WTC11 (cell line): ENCODE data around the gene GMPR. TPM values are rescaled to one million over a fixed set of nuclear protein-coding genes. Genes with fewer than 3 reads are reported as not detected.

Source experiments
- ATAC-seq: fragments of 200-7000 bp; cut with Tn5 transposase; 2 replicates; pipeline ENCODE4 v1.10.0; 2021; ENCODE audit warnings: mild to moderate bottlenecking, moderate library complexity
- CTCF ChIA-PET: fragments of 300-600 bp; sonication (Branson Sonifier 250); formaldehyde crosslinking; loops from one replicate; lab custom pipeline; 2021; ENCODE audit warnings: antibody characterized with exemption; lab: Charles Lee
- POLR2A ChIA-PET: fragments of 350-600 bp; sonication (Branson Sonifier 250); formaldehyde crosslinking; loops from one replicate; lab custom pipeline; 2021; ENCODE audit warnings: antibody characterized with exemption; lab: Charles Lee
- DNase-seq: peaks from one replicate; pipeline ENCODE4 v3.0.0; 2021; ENCODE audit warnings: low spot score
- H3K27ac Mint-ChIP-seq: 2 replicates; pipeline ENCODE4 v1.8.0; 2021; ENCODE audit warnings: mixed read lengths
- H3K27me3 Mint-ChIP-seq: 2 replicates; pipeline ENCODE4 v1.8.0; 2021; ENCODE audit warnings: low read depth, mild to moderate bottlenecking, moderate library complexity, mixed read lengths
- H3K36me3 Mint-ChIP-seq: 2 replicates; pipeline ENCODE4 v1.8.0; 2021; ENCODE audit warnings: mixed read lengths
- H3K4me1 Mint-ChIP-seq: 2 replicates; pipeline ENCODE4 v1.8.0; 2022; ENCODE audit warnings: mixed read lengths
- H3K4me3 Mint-ChIP-seq: 2 replicates; pipeline ENCODE4 v1.8.0; 2021; ENCODE audit warnings: mild to moderate bottlenecking, moderate library complexity, mixed read lengths
- H3K9me3 Mint-ChIP-seq: 2 replicates; pipeline ENCODE4 v1.8.0; 2021; ENCODE audit warnings: mixed read lengths
- ATF3 ChIP-seq: sonication (generic); formaldehyde crosslinking; conservative IDR thresholded peaks from 2 replicates; pipeline ENCODE4 v1.8.1; 2022; ENCODE audit warnings: mild to moderate bottlenecking, missing genetic modification reagents
- ATF6 ChIP-seq: sonication (generic); formaldehyde crosslinking; IDR thresholded peaks from 2 replicates; pipeline ENCODE4 v1.8.1; 2023; ENCODE audit warnings: mild to moderate bottlenecking, missing genetic modification reagents
- FOXJ3 ChIP-seq: sonication (generic); formaldehyde crosslinking; IDR thresholded peaks from 2 replicates; pipeline ENCODE4 v1.9.0; 2021; ENCODE audit warnings: missing genetic modification reagents, mild to moderate bottlenecking, borderline replicate concordance
- HMGXB4 ChIP-seq: sonication (generic); formaldehyde crosslinking; IDR thresholded peaks from 2 replicates; pipeline ENCODE4 v1.8.1; 2023; ENCODE audit warnings: mild to moderate bottlenecking, moderate library complexity, missing genetic modification reagents
- NR2C2 ChIP-seq: sonication (generic); formaldehyde crosslinking; IDR thresholded peaks from 2 replicates; pipeline ENCODE4 v1.8.0; 2022; ENCODE audit warnings: mild to moderate bottlenecking, missing genetic modification reagents
- SMAD3 ChIP-seq: sonication (generic); formaldehyde crosslinking; IDR thresholded peaks from 2 replicates; pipeline ENCODE4 v1.8.0; 2022; ENCODE audit warnings: missing genetic modification reagents, mild to moderate bottlenecking, borderline replicate concordance
- SOX15 ChIP-seq: fragments of 250-450 bp; sonication (Bioruptor Pico); IDR thresholded peaks from 2 replicates; pipeline ENCODE4 v1.9.0; 2021; ENCODE audit warnings: mild to moderate bottlenecking
- TEAD4 ChIP-seq: sonication (generic); formaldehyde crosslinking; IDR thresholded peaks from 2 replicates; pipeline ENCODE4 v1.8.0; 2022; ENCODE audit warnings: mild to moderate bottlenecking, missing genetic modification reagents
- TP53 ChIP-seq: sonication (generic); formaldehyde crosslinking; IDR thresholded peaks from 2 replicates; pipeline ENCODE4 v1.8.1; 2023; ENCODE audit warnings: mild to moderate bottlenecking, missing genetic modification reagents
- ZNF396 ChIP-seq: fragments of 250-450 bp; sonication (Bioruptor Pico); IDR thresholded peaks from 2 replicates; pipeline ENCODE4 v1.8.0; 2021; ENCODE audit warnings: mild to moderate bottlenecking, moderate library complexity, borderline replicate concordance
- ZNF416 ChIP-seq: fragments of 250-450 bp; sonication (Bioruptor Pico); IDR thresholded peaks from 2 replicates; pipeline ENCODE4 v1.9.0; 2021; ENCODE audit warnings: mild to moderate bottlenecking, inconsistent platforms
- ZNF423 ChIP-seq: fragments of 250-450 bp; sonication (Bioruptor Pico); IDR thresholded peaks from 2 replicates; pipeline ENCODE4 v2.1.2; 2022; ENCODE audit warnings: mild to moderate bottlenecking, moderate library complexity
- ZNF532 ChIP-seq: fragments of 250-450 bp; sonication (Bioruptor Pico); IDR thresholded peaks from 2 replicates; pipeline ENCODE4 v1.9.0; 2021; ENCODE audit warnings: mild to moderate bottlenecking, borderline replicate concordance
- total RNA-seq: library from RNA; stranded (reverse); gene quantifications from 3 replicates; pipeline ENCODE4 v1.2.3, GENCODE V29; 2021
- TF ChIP-seq, protein P1 (sequence below): sonication (generic); formaldehyde crosslinking; IDR thresholded peaks from 2 replicates; pipeline ENCODE4 v1.8.1; 2022; ENCODE audit warnings: mild to moderate bottlenecking, missing genetic modification reagents, moderate library complexity, borderline replicate concordance
- TF ChIP-seq, protein P2 (sequence below): sonication (generic); formaldehyde crosslinking; IDR thresholded peaks from 2 replicates; pipeline ENCODE4 v1.8.0; 2022; ENCODE audit warnings: mild to moderate bottlenecking, missing genetic modification reagents
- TF ChIP-seq, protein P3 (sequence below): sonication (generic); formaldehyde crosslinking; IDR thresholded peaks from 2 replicates; pipeline ENCODE4 v1.8.0; 2022; ENCODE audit warnings: mild to moderate bottlenecking, missing genetic modification reagents
- TF ChIP-seq, protein P4 (sequence below): sonication (generic); formaldehyde crosslinking; IDR thresholded peaks from 2 replicates; pipeline ENCODE4 v1.8.1; 2023; ENCODE audit warnings: mild to moderate bottlenecking, missing genetic modification reagents, moderate library complexity
- TF ChIP-seq, protein P5 (sequence below): sonication (generic); formaldehyde crosslinking; IDR thresholded peaks from 2 replicates; pipeline ENCODE4 v1.8.1; 2022; ENCODE audit warnings: low read depth, mild to moderate bottlenecking, moderate library complexity, missing genetic modification reagents, borderline replicate concordance

The GMPR gene
- total RNA-seq, 1 experiment from 2014 or later: 2.4 TPM

DNA sequence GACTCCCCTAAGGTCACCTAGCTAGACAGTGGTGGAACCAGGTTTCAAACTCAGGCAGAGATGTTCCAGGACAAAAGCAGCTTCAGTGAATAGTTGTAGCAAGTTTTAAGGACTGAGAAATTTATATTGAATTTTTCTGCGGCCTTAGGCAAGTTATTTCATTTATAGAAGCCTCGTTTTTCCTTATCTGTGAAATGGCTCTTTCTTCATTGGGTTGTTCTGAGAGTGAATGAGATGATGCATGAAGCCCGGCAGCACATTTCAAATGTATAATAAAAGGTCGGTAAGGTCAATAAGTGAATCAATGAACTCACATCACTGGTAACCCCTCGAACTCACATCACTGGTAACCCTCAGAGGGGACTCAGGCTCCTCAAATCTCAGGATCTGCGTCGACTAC lies 1.1 kb upstream of the GMPR start:
- ATAC-seq: no peak
- peaks cover 9% of the 10 kb centered on the region; the same call in 1 of the 2 replicates for H3K4me1 Mint-ChIP-seq
- CTCF ChIA-PET: interaction anchor here (0.9 to 6.1 kb wide), 2 partner anchors 40 to 49 kb away, joined by 3 to 27 read pairs; no protein-coding TSS in a partner anchor
- peak overlapping the region; percentile 65 for H3K4me3 Mint-ChIP-seq
- TF ChIP-seq NR2C2 (CRISPR knock-in tag) (no peak), ATF3 (CRISPR knock-in tag) (no peak), TP53 (no peak), ATF6 (no peak), TEAD4 (CRISPR knock-in tag) (no peak), HMGXB4 (CRISPR knock-in tag) (no peak), ZNF423 (no peak), ZNF396 (CRISPR knock-in tag) (no peak), ZNF532 (no peak), FOXJ3 (CRISPR knock-in tag) (no peak), SMAD3 (no peak), ZNF416 (no peak), SOX15 (CRISPR knock-in tag) (no peak)
- TF ChIP-seq, protein P1, sequence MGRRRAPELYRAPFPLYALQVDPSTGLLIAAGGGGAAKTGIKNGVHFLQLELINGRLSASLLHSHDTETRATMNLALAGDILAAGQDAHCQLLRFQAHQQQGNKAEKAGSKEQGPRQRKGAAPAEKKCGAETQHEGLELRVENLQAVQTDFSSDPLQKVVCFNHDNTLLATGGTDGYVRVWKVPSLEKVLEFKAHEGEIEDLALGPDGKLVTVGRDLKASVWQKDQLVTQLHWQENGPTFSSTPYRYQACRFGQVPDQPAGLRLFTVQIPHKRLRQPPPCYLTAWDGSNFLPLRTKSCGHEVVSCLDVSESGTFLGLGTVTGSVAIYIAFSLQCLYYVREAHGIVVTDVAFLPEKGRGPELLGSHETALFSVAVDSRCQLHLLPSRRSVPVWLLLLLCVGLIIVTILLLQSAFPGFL (CRISPR knock-in tag): no peak
- TF ChIP-seq, protein P2, sequence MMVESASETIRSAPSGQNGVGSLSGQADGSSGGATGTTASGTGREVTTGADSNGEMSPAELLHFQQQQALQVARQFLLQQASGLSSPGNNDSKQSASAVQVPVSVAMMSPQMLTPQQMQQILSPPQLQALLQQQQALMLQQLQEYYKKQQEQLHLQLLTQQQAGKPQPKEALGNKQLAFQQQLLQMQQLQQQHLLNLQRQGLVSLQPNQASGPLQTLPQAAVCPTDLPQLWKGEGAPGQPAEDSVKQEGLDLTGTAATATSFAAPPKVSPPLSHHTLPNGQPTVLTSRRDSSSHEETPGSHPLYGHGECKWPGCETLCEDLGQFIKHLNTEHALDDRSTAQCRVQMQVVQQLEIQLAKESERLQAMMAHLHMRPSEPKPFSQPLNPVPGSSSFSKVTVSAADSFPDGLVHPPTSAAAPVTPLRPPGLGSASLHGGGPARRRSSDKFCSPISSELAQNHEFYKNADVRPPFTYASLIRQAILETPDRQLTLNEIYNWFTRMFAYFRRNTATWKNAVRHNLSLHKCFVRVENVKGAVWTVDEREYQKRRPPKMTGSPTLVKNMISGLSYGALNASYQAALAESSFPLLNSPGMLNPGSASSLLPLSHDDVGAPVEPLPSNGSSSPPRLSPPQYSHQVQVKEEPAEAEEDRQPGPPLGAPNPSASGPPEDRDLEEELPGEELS (CRISPR knock-in tag): no peak
- TF ChIP-seq, protein P3, sequence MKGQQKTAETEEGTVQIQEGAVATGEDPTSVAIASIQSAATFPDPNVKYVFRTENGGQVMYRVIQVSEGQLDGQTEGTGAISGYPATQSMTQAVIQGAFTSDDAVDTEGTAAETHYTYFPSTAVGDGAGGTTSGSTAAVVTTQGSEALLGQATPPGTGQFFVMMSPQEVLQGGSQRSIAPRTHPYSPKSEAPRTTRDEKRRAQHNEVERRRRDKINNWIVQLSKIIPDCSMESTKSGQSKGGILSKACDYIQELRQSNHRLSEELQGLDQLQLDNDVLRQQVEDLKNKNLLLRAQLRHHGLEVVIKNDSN (CRISPR knock-in tag): no peak
- TF ChIP-seq, protein P4, sequence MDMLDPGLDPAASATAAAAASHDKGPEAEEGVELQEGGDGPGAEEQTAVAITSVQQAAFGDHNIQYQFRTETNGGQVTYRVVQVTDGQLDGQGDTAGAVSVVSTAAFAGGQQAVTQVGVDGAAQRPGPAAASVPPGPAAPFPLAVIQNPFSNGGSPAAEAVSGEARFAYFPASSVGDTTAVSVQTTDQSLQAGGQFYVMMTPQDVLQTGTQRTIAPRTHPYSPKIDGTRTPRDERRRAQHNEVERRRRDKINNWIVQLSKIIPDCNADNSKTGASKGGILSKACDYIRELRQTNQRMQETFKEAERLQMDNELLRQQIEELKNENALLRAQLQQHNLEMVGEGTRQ: no peak
- TF ChIP-seq, protein P5, sequence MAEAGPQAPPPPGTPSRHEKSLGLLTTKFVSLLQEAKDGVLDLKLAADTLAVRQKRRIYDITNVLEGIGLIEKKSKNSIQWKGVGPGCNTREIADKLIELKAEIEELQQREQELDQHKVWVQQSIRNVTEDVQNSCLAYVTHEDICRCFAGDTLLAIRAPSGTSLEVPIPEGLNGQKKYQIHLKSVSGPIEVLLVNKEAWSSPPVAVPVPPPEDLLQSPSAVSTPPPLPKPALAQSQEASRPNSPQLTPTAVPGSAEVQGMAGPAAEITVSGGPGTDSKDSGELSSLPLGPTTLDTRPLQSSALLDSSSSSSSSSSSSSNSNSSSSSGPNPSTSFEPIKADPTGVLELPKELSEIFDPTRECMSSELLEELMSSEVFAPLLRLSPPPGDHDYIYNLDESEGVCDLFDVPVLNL (CRISPR knock-in tag): no peak
- H3K27me3 Mint-ChIP-seq: peaks cover 53% of the 10 kb centered on the region
- no peaks in the 10 kb centered on the region for H3K9me3 Mint-ChIP-seq
- H3K27ac Mint-ChIP-seq: no peak overlapping the region
- no peaks in the 10 kb centered on the region for H3K36me3 Mint-ChIP-seq
- POLR2A ChIA-PET: no interaction called here
- no peak for DNase-seq
